ENCODE results near the gene PATL1. TPM values are rescaled to one million over a fixed set of nuclear protein-coding genes. Genes with fewer than 3 reads are reported as not detected.
"Not testable (repeated sequence)": the region's sequence is repeated elsewhere in the genome, so short reads cannot be mapped to it uniquely, and the experiment has no call there.

The PATL1 gene, protein sequence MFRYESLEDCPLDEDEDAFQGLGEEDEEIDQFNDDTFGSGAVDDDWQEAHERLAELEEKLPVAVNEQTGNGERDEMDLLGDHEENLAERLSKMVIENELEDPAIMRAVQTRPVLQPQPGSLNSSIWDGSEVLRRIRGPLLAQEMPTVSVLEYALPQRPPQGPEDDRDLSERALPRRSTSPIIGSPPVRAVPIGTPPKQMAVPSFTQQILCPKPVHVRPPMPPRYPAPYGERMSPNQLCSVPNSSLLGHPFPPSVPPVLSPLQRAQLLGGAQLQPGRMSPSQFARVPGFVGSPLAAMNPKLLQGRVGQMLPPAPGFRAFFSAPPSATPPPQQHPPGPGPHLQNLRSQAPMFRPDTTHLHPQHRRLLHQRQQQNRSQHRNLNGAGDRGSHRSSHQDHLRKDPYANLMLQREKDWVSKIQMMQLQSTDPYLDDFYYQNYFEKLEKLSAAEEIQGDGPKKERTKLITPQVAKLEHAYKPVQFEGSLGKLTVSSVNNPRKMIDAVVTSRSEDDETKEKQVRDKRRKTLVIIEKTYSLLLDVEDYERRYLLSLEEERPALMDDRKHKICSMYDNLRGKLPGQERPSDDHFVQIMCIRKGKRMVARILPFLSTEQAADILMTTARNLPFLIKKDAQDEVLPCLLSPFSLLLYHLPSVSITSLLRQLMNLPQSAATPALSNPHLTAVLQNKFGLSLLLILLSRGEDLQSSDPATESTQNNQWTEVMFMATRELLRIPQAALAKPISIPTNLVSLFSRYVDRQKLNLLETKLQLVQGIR
- 10 to 100 TPM; 56.7 to 56.8 TPM for total RNA-seq

GRCh38 chr11:59668950-59669610, at the start of gene PATL1:
Gene PATL1, minus strand, starts transcription at chr11:59669037. Its CDS starts 142 bp downstream, at chr11:59668895.
- no peaks in the 10 kb centered on the region for H3K9me3 Mint-ChIP-seq
- H3K36me3 Mint-ChIP-seq (ENCODE audit: low read depth): peaks cover 29% of the 10 kb centered on the region
- intact Hi-C loops (cut with micrococcal nuclease): loop anchor here (1.0 to 10.0 kb wide), 12 partner anchors 53 to 1957 kb away; partner anchors contain the start of genes MED19, MRPL16 and TMX2
- peaks cover 37% of the 10 kb centered on the region for H3K4me1 Mint-ChIP-seq (ENCODE audit: low read depth)
- H3K27ac Mint-ChIP-seq: peak within 1 kb of the TSS; percentile 91
- DNase-seq: peak; percentile 99
- H3K27me3 Mint-ChIP-seq (ENCODE audit: low read depth): no peaks in the 10 kb centered on the region
- peak within 1 kb of the TSS; percentile 87 for H3K4me3 Mint-ChIP-seq
- CTCF ChIA-PET: interaction anchor here (0.7 to 1.9 kb wide), 3 partner anchors 10 to 141 kb away, joined by 3 to 5 read pairs (median 3); no protein-coding TSS in a partner anchor

GRCh38 chr11:59716051-59716450, 47.2 kb upstream of the PATL1 start:
- no peaks in the 10 kb centered on the region for H3K9me3 Mint-ChIP-seq
- intact Hi-C loops (cut with micrococcal nuclease): no loop called here
- CTCF ChIA-PET: no interaction called here
- H3K4me1 Mint-ChIP-seq (ENCODE audit: low read depth): no peaks in the 10 kb centered on the region
- H3K27ac Mint-ChIP-seq: no peak overlapping the region
- no peak for DNase-seq
- peaks cover 10% of the 10 kb centered on the region for H3K27me3 Mint-ChIP-seq (ENCODE audit: low read depth)
- H3K36me3 Mint-ChIP-seq (ENCODE audit: low read depth): no peaks in the 10 kb centered on the region
- no peak overlapping the region for H3K4me3 Mint-ChIP-seq

- no peak within 1 kb of the TSS for H3K27ac Mint-ChIP-seq
- no peaks in the 10 kb centered on the region for H3K36me3 Mint-ChIP-seq (ENCODE audit: low read depth)
- intact Hi-C loops (cut with micrococcal nuclease): no loop called here
- no peak for DNase-seq
- CTCF ChIA-PET: no interaction called here
- peaks cover 8% of the 10 kb centered on the region for H3K27me3 Mint-ChIP-seq (ENCODE audit: low read depth)
- no peak within 1 kb of the TSS for H3K4me3 Mint-ChIP-seq
- H3K9me3 Mint-ChIP-seq: no peaks in the 10 kb centered on the region
- no peaks in the 10 kb centered on the region for H3K4me1 Mint-ChIP-seq (ENCODE audit: low read depth)
These were observed 44.9 kb upstream of the PATL1 start, which contains the start of gene OR10V1 for GRCh38 chr11:59713745-59714144. Gene OR10V1, minus strand, starts transcription at chr11:59713845. Its CDS starts 0 bp downstream, at chr11:59713845.

DNA sequence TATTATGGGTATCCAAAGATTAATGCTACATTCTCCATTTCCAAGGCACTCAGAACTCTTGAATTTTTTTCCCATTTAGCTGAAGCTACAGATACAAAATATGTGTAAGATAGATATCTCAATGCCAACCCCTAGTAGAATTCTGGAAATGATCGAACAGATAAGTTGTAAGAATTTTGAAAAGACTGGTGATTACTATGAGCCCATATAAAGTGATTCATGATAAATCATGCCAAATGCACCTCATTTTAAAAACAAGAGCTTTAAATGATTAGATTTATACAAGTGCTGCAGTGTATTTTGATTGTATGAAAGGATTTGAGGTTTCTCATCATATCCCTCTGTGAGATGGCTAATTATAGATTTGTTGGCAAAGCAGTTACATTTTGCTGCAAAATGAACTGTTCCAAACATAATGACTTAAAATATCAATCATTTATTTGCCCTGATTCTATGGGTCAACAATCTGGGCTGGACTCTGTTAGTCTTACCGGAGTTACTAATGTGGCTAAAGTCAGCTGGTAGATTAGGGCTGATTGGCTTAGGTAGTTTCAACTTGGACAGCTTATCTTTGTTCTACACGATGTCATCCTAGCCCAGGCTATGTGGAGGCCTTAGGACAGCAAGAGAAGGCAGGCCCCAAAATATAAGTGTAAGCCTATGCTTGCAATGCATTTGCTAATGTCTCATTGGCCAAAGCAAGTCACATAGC, 41.5 kb upstream of the PATL1 start:
- Mint-ChIP-seq H3K9me3 (no peaks in the 10 kb centered on the region), H3K4me3 (no peak overlapping the region)
- CTCF ChIA-PET: no interaction called here

DNA sequence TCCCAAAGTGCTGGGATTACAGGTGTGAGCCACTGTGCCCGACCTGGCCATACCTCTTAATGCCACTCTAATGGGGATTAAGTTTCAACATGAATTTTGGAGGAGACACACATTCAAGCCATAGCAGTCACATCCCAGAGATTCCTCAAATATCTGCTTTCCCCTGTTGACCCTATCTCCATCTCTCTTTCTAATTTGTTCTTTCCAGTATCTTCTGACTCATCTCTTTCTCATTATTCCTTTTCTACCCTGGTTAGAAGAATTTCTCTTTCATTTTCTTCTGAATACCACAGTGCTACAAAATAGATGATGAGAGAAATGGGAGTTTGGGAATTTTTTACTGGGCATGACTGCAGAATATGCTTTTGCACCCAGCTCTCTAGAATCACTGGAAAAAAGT, 39.7 kb upstream of the PATL1 start:
- Mint-ChIP-seq H3K36me3 (ENCODE audit: low read depth) (no peaks in the 10 kb centered on the region), H3K27me3 (ENCODE audit: low read depth) (peaks cover 15% of the 10 kb centered on the region), H3K9me3 (no peaks in the 10 kb centered on the region), H3K4me3 (no peak overlapping the region), H3K27ac (no peak overlapping the region), H3K4me1 (ENCODE audit: low read depth) (no peaks in the 10 kb centered on the region)
- intact Hi-C loops (cut with micrococcal nuclease): no loop called here
- CTCF ChIA-PET: no interaction called here
- DNase-seq: no peak

More for the DNA sequence above, 41.5 kb upstream of the PATL1 start:
- Mint-ChIP-seq H3K4me1 (ENCODE audit: low read depth) (no peaks in the 10 kb centered on the region), H3K27ac (no peak overlapping the region), H3K36me3 (ENCODE audit: low read depth) (no peaks in the 10 kb centered on the region), H3K27me3 (ENCODE audit: low read depth) (peaks cover 13% of the 10 kb centered on the region)
- no peak for DNase-seq
- intact Hi-C loops (cut with micrococcal nuclease): no loop called here

GRCh38 chr11:59707371-59707770, 38.5 kb upstream of the PATL1 start:
- no peak overlapping the region for H3K4me3 Mint-ChIP-seq
- no peaks in the 10 kb centered on the region for H3K36me3 Mint-ChIP-seq (ENCODE audit: low read depth)
- intact Hi-C loops (cut with micrococcal nuclease): no loop called here
- H3K27ac Mint-ChIP-seq: no peak overlapping the region
- no peak for DNase-seq
- no peaks in the 10 kb centered on the region for H3K9me3 Mint-ChIP-seq
- H3K4me1 Mint-ChIP-seq (ENCODE audit: low read depth): no peaks in the 10 kb centered on the region
- CTCF ChIA-PET: no interaction called here
- H3K27me3 Mint-ChIP-seq (ENCODE audit: low read depth): peaks cover 19% of the 10 kb centered on the region

DNA sequence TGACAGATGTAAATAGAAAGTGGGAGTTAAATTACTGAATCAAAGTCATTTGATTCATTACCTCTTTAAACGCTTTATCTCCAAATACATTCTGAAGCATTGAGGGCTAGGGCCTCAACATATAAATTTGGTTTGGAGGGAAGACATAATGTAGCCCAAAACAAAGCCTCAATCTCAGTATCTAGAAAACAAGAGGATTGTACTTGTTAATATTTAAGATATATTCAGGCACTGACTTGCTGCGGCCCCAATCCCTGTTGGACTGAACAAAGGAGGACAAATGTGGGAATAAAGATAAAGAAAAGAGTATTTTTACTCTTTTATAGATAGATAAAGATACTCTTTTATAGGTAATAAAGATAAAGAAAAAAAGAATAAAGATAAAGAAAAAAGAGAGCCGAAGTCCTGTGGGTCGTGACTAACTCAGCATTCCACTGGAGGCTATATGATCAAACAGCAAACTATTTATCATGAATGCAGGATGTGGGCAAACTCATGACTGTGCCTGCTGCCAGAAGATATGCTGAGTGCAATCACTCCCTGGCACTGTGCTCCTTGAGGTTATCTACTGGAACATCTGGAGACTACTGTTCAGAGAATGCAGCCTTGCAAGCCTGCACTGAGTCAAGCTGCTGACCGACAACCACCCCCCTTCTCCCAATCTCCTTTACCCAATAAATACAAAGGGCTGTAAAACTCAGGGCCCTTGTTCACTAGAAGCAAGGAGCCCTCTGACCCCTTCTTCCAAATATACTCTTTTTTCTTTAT, 37.9 kb upstream of the PATL1 start:
- intact Hi-C loops (cut with micrococcal nuclease): no loop called here
- H3K27me3 Mint-ChIP-seq (ENCODE audit: low read depth): peaks cover 19% of the 10 kb centered on the region
- H3K27ac Mint-ChIP-seq: no peak overlapping the region
- H3K4me3 Mint-ChIP-seq: no peak overlapping the region
- DNase-seq: no peak
- CTCF ChIA-PET: no interaction called here
- no peaks in the 10 kb centered on the region for H3K36me3 Mint-ChIP-seq (ENCODE audit: low read depth)
- no peaks in the 10 kb centered on the region for H3K4me1 Mint-ChIP-seq (ENCODE audit: low read depth)
- no peaks in the 10 kb centered on the region for H3K9me3 Mint-ChIP-seq

DNA sequence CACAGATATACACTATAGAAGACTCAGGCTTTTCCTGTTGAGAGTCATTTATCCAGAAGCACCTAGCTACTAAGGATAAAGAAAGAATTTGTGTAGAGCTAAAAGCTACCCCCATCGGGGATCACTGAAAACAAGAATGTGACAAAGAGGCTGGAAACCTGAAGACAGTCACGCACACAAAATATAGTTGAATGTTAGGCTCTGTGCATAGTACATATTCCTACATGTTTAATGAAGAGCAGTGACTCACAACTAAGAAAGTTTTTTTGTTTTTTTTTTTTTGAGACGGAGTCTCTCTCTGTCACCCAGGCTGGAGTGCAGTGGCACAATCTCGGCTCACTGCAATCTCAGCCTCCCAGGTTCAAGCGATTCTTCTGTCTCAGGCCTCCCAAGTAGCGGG, 36.5 kb upstream of the PATL1 start:
- CTCF ChIA-PET: no interaction called here
- Mint-ChIP-seq H3K27ac (no peak overlapping the region), H3K36me3 (ENCODE audit: low read depth) (no peaks in the 10 kb centered on the region), H3K4me1 (ENCODE audit: low read depth) (no peaks in the 10 kb centered on the region), H3K4me3 (no peak overlapping the region), H3K9me3 (no peaks in the 10 kb centered on the region), H3K27me3 (ENCODE audit: low read depth) (peaks cover 19% of the 10 kb centered on the region)
- DNase-seq: no peak
- intact Hi-C loops (cut with micrococcal nuclease): no loop called here

GRCh38 chr11:59703515-59703914, 34.7 kb upstream of the PATL1 start:
- peaks cover 14% of the 10 kb centered on the region for H3K27me3 Mint-ChIP-seq (ENCODE audit: low read depth)
- intact Hi-C loops (cut with micrococcal nuclease); H3K4me3 Mint-ChIP-seq; CTCF ChIA-PET; H3K9me3 Mint-ChIP-seq; H3K27ac Mint-ChIP-seq; DNase-seq; H3K4me1 Mint-ChIP-seq (ENCODE audit: low read depth); H3K36me3 Mint-ChIP-seq (ENCODE audit: low read depth): not testable (repeated sequence)

DNA sequence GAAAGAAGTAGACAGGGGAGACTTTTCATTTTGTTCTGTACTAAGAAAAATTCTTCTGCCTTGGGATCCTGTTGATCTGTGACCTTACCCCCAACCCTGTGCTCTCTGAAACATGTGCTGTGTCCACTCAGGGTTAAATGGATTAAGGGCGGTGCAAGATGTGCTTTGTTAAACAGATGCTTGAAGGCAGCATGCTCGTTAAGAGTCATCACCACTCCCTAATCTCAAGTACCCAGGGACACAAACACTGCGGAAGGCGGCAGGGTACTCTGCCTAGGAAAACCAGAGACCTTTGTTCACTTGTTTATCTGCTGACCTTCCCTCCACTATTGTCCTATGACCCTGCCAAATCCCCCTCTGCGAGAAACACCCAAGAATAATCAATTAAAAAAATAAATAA, 31.3 kb upstream of the PATL1 start:
- intact Hi-C loops (cut with micrococcal nuclease); H3K36me3 Mint-ChIP-seq (ENCODE audit: low read depth); H3K4me3 Mint-ChIP-seq; DNase-seq; H3K27me3 Mint-ChIP-seq (ENCODE audit: low read depth); H3K4me1 Mint-ChIP-seq (ENCODE audit: low read depth); H3K9me3 Mint-ChIP-seq; CTCF ChIA-PET; H3K27ac Mint-ChIP-seq: not testable (repeated sequence)

- peaks cover 2% of the 10 kb centered on the region for H3K9me3 Mint-ChIP-seq
- CTCF ChIA-PET: no interaction called here
- H3K36me3 Mint-ChIP-seq (ENCODE audit: low read depth): peaks cover under 1% of the 10 kb centered on the region
These were observed 29.7 kb upstream of the PATL1 start for GRCh38 chr11:59698506-59698905.

More at GRCh38 chr11:59698506-59698905, 29.7 kb upstream of the PATL1 start:
- intact Hi-C loops (cut with micrococcal nuclease): no loop called here
- Mint-ChIP-seq H3K27me3 (ENCODE audit: low read depth) (peaks cover 12% of the 10 kb centered on the region), H3K4me3 (no peak overlapping the region), H3K27ac (no peak overlapping the region), H3K4me1 (ENCODE audit: low read depth) (no peaks in the 10 kb centered on the region)
- DNase-seq: no peak

All from activated naive CD4-positive, alpha-beta T cell treated with anti-CD3 and anti-CD28 coated beads for 36 hours (primary cell).